ENCODE data around the gene CYP1A1.

The CYP1A1 gene, protein sequence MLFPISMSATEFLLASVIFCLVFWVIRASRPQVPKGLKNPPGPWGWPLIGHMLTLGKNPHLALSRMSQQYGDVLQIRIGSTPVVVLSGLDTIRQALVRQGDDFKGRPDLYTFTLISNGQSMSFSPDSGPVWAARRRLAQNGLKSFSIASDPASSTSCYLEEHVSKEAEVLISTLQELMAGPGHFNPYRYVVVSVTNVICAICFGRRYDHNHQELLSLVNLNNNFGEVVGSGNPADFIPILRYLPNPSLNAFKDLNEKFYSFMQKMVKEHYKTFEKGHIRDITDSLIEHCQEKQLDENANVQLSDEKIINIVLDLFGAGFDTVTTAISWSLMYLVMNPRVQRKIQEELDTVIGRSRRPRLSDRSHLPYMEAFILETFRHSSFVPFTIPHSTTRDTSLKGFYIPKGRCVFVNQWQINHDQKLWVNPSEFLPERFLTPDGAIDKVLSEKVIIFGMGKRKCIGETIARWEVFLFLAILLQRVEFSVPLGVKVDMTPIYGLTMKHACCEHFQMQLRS

DNA sequence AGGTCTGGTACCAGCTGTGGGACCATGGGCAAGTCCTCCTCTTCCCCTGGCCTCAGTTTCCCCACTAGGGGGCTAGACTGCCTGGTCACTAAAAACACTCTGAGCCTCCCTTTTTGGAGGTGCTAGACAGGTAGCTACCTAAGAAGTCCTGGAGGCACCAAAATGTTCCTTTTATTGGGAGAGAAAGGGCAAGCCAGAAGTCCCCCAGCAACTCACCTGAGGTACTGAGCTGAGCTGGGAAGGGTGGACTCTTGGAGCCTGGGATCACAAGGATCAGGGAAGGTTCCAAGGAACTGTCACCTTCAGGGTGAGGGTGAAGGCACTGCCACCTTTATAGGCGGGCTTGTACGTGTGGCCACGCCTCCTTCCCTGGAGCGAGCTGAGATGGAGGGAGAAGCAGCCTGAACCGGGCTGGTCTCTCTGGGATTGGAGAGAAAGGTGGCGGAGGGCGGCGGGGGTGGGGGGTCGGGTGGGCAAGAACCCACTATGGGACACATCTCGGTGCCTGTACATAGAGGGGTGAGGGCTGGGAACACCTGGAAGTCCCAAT, at the start of gene CYP1A1:
Gene CYP1A1 (minus strand): TSS at position 304 of the 550 bp plus-strand sequence. CDS start 2,431 bp downstream, outside the sequence.
- DNase-seq (ENCODE audit: low read depth in 2 of 2) = peak; percentile 19 to 22

DNA sequence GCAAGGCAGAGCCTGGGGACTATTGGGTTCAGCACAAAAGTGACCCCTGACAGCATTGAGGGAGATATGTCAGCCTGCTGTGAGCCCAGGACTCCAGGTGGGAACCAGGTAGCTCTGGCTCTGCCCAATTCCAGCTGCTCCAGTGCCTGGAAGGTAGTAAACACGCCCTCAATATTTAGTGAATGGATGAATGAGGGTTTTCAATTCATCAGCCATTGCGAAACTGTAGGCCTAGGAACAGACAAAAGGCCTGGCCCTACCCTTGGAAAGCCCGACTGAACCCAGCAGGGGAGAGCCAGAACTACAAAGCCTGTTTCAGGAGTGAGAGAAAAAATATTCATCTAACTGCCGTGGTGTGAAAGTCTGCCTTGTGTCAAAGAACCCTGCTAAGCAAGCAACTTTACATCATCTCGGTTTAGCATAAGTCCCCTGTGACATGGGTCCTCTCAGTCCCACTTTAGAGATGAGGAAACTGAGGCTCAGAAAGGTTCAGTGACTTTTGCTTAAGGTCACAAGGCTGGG, 48.5 kb upstream of the CYP1A1 start:
- no peak for DNase-seq (ENCODE audit: low read depth in 2 of 2)

DNA sequence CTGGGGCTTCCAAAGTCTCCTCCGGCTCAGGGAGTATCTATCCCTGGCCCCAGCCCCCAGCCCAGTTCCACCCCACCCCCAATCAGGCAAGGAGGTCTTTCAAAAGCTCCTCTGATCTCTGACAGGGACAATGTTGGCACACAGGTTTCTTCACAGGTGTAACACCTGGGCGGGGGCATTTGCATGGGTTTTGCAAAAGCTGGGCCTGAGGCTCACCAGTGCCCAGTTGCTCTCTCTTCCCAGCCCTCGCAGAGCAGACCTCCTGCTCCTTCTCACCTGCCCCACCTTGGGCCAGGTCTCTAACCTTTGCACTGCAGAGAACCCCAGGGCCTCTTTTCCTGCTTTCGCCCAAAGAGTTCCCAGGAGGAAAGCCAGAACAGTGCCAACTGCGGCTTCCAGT, 48.0 kb upstream of the CYP1A1 start:
- DNase-seq (ENCODE audit: low read depth in 2 of 2) = no peak

DNA sequence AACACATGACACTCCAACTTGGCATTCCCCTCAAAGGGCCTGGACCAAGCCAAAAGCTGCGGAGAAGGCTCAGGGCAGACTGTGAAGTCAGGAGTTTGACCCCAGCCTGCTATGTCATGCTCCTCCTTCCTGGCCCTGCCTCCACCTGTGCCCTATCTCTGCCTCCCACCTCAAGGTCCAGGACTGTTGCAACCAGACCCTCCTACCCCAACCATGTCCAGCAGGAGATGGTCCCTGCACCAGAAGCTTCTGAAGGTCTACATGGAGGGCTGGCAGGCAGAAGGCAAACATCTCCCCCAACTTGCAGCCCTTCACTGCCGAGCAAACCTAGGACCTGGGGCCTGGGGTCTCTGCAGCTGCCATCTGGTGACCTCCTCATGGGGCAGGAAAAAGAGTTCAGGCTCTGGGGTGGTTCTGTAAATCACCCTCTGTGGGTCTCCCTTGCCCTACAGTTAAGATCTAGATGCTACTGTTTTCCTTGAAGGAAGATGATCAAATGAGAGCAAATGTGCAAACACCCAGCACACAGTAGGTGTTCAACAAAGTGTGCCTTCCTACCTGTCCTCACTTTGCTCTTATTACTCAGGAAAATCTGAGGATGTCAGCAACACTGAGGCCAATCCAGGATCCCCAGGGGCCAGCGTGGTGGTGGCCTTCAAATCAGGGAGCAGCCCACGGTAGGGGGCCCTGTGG, 45.0 kb upstream of the CYP1A1 start:
- no peak for DNase-seq (ENCODE audit: low read depth in 2 of 2)

DNA sequence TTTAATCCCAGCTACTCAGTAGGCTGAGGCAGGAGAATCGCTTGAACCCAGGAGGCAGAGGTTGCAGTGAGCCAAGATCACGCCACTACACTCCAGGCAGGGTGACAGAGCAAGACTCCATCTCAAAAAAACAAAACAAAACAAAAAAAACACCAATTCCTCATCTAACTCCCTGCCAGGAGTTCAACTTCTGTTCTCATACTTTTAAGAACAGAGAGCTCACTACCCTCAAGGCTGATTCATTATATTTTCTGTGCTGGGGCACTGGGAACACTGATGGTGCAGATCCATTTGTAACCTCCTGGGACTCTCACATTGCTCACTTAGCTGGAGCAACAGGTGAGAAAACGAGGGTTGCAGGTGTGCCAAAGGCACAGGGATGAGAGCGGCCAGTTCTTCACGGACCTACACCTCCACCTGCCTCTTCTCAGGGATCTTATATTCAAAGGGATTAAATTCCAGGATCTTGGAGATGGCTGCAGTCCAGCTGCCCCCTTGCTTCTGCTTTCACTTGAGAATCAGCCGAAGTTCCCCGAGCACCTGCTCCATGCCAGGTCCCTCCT, 44.2 kb upstream of the CYP1A1 start:
- DNase-seq (ENCODE audit: low read depth in 2 of 2) = no peak

DNA sequence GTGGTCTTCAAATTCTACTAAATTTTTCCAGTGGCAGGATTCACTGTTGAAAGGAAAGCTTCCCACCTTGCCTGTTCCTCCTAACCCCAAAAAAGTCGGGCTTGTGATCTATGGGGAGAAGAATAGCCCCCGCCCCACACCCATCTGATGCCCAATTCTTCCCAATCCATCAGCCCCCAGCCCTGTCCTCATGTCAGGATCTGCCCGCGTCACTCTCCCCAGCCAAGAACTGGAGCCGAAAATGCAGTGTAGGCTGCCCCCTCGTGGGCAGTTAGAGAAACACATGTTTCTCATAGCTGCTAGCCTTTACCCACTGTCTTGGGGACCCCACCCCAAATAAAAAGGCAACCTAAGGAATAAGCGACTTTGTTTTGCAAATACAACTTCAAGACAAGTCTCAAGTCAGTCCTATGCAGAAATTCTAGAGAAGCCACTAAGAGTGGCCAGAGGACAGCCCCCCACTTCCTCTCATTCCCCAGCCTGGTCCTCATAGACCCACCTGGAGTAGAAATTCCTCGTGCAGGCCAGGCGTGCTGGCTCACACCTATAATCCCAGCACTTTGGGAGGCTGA, 43.5 kb upstream of the CYP1A1 start:
- DNase-seq (ENCODE audit: low read depth in 2 of 2) = peak in 1 of 2 donors; percentile 59

DNA sequence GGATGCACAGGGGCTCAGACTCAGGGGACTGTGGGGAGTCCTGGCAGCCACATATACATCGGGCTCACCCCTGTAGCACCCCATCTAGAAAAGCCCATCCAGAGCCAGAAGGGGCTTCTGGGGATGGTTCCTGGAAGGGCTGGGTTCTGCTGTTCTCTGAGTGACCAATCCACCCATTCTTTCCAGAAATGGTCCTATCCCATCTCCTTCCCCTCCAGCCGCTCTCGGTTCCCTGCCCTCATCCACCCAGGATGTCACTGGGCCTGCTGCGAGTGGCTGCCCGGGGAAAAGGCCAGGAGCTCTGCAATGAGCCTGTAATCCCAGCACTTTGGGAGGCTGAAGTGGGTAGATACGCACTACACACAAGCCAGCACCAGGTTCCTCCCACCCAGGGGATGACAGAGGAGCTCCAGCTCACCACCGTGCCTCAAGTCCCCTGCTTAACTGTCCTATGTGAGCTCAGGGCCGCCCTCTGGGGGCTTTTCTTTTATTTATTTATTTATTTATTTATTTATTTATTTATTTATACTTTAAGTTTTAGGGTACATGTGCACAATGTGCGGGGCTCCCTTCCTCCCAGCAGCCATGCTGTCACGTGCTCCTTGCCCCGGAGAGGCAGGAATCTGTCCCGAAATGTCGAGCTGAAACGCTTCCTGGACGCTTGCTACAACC, 42.9 kb upstream of the CYP1A1 start:
- no peak for DNase-seq (ENCODE audit: low read depth in 2 of 2)

DNA sequence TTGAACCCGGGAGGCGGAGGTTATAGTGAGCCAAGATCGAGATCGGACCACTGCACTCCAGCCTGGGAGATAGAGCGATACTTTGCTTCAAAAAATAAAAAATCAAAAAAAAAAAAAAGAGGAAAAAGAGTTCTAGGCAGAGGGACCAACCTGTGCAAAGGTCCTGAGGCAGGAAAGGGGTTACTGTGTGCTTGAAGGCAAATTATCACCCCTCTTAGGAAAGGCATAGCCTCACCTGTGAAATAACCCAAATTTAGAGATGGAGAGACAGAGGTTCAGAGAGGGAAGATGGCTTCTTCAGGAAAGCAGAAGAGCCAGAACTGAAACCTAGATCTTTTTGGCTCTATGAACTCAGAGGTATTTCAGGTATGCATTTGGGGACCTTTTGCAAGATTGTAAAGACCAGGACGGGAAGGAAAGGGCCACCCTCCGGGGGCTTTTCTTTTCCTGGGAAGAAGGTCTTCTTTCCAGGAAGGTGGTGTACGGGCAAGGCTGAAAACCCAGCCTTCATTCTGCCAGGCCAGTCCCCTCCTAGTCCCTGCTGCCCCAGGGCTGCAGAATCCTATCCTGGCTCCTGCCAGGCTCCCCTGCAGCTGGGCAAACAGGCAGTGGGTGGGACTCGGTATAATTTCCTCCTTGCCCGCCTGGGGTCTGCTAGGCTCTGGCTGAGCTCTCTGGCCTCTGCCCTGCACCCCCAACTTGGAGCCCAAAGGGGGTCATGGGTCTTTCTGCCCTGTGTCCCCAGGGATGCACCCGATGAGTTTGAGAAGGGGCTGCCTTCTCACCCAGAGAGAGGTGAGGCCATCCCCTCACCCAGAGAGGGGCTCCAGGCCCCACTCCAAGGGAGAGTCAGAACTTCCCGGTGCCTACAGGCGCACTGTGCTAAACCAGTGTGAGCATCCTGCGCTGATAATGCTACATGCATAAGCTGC, 42.1 kb upstream of the CYP1A1 start:
- DNase-seq (ENCODE audit: low read depth in 2 of 2) = no peak

DNA sequence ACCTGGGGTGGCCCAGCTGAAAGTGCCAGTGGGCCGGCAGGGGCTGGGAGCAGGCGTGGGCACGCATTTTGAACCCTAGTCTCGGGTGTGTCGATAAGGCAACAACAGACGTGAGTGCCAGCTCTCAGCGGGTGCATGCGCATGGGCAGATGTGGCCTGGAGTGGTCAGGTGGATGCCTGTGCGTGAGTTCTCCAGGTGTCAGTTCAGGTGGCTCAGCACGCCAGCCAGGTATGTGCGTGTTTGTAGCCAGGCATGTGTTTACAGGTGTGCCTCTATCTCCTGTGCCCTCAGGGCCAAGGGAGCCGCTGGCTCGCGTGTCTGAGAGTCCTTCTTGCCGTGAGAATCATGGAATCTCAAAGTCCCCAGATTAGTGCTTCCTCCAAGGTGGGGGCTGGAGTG, 38.1 kb upstream of the CYP1A1 start:
- no peak for DNase-seq (ENCODE audit: low read depth in 2 of 2)

DNA sequence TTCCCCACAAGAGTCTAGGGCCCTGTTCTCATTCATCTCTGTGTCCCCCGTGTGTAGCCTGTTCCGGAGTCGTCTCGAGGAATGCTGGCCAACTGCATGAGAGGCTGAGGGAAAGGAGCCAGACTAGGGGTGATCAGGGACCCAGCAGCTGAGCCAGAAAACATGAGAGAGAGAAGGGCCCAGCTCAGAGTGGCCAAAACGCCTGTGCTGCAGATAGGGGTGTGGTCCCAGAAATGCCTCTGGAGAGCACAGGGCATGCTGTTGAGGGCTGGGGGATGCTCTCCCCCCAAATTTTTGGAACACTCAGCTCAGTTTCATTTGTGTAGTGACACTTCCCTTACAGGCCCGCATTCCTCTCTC, 37.4 kb upstream of the CYP1A1 start:
- DNase-seq (ENCODE audit: low read depth in 2 of 2) = no peak

DNA sequence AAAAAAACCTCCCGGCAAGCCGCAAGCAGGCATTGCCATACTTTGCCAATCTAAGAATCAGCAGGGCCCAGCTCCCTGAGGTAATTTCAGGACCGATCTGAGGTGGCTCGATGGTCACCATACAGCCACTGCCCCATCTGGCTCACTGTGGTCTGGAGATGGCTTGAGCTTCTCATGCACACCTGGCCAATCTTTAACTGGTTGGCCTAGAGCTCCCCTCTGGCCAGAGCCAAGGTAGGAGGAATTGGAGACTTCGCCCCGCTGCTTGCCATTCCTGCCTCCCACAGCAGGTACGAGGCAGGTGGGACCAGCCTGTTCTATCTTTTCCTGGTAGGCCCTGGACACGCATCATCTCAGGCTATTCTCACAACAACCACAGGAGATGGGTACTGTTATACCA, 33.4 kb upstream of the CYP1A1 start:
- DNase-seq (ENCODE audit: low read depth in 2 of 2) = no peak

DNA sequence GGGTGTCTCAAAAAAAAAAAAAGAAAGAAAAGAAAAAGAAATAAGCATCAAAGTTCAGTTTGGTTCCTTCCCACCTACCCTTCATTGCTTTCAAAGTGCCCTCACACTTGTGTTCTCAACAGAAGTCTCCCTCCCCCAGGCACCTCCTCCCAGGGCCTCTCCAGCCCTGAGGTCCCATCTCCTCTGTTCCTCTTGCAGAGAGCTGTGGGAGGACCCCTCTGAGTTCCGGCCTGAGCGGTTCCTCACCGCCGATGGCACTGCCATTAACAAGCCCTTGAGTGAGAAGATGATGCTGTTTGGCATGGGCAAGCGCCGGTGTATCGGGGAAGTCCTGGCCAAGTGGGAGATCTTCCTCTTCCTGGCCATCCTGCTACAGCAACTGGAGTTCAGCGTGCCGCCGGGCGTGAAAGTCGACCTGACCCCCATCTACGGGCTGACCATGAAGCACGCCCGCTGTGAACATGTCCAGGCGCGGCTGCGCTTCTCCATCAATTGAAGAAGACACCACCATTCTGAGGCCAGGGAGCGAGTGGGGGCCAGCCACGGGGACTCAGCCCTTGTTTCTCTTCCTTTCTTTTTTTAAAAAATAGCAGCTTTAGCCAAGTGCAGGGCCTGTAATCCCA, 29.4 kb upstream of the CYP1A1 start:
- DNase-seq (ENCODE audit: low read depth in 2 of 2) = no peak

DNA sequence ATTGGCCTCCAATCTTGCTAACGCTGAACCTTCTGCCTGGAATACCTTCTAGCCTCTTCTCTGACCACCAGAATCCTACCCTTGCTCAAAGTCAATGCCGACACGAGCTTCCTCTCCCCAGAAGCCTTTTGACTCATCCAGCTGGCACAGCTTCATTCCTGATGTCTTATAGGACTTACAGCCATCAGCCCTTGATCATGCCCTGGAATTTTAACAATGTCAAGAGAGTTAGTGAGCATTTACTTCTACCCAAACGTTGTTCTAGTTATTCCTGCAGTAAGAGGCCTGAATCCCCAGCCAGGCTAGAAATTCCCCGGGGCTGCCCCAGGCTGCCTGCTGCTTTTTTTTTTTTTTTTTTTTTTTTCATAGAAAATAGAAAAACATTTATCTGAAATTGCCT, 27.2 kb upstream of the CYP1A1 start:
- DNase-seq (ENCODE audit: low read depth in 2 of 2) = no peak

DNA sequence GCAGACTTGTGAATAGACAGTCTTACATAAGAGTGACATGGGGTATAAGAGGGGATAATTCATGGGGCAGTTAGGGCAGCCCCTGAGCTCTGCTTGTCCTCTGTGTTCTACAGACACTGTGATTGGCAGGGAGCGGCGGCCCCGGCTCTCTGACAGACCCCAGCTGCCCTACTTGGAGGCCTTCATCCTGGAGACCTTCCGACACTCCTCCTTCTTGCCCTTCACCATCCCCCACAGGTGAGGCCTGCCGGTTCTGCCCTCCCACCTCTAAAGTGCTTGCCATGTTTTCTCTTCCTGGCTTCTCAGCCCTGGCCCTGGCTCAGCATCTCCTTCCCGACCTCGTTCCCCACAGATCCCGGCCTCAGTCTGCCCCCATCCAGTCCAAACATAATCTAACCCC, 26.7 kb upstream of the CYP1A1 start:
- no peak for DNase-seq (ENCODE audit: low read depth in 2 of 2)

DNA sequence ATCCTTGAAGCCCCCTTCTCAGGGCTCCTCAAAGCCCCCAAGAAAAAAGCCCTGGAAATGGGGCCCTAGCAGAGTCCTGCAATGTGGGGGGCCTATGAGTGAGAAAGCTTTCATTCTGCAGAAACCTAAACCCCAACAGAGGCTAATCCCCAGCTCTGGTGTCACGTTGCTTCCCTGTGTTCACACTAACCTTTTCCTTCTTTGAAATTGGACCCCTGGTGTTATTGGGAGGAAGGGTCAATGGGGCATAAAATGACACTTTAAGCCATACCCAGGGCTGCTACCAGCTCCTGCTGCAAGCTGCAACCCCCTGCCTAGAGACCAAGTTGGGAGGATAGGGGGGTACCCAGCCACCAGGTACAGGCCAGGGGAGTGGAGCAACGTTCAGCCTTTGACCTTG, 25.4 kb upstream of the CYP1A1 start:
- no peak for DNase-seq (ENCODE audit: low read depth in 2 of 2)

DNA sequence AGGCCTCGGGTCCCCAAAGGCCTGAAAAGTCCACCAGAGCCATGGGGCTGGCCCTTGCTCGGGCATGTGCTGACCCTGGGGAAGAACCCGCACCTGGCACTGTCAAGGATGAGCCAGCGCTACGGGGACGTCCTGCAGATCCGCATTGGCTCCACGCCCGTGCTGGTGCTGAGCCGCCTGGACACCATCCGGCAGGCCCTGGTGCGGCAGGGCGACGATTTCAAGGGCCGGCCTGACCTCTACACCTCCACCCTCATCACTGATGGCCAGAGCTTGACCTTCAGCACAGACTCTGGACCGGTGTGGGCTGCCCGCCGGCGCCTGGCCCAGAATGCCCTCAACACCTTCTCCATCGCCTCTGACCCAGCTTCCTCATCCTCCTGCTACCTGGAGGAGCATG, 24.5 kb upstream of the CYP1A1 start:
- no peak for DNase-seq (ENCODE audit: low read depth in 2 of 2)

DNA sequence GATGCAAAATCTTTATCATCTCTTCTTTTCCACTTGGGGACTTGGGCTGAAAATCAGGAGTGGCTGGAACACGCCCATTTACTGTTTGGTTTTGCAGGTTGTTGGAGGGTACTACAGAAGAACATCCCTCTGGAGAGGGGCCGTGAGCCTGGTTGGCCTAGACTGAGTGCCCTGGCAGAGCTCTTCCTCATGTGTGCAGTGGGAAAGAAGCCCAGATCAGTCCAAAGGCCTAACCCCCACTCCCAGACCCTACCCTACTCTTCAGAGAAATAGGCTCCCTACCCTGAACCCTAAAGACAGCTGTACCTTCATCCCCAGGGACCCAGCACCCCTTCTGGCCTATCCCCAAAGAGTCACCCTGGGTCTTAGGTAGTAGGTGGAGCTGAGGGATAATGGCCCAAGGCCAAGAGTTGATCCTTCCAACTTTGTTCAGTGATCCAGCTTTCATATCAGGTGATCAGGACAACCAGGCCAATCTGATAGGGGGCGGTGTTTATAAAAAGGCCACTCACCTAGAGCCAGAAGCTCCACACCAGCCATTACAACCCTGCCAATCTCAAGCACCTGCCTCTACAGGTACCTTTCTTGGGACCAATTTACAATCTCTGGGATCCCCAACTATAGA, 23.1 kb upstream of the CYP1A1 start, which contains the start of gene CYP1A2:
Gene CYP1A2 (plus strand): TSS at position 524 of the 625 bp plus-strand sequence. CDS start 894 bp downstream, outside the sequence.
- no peak for DNase-seq (ENCODE audit: low read depth in 2 of 2)

DNA sequence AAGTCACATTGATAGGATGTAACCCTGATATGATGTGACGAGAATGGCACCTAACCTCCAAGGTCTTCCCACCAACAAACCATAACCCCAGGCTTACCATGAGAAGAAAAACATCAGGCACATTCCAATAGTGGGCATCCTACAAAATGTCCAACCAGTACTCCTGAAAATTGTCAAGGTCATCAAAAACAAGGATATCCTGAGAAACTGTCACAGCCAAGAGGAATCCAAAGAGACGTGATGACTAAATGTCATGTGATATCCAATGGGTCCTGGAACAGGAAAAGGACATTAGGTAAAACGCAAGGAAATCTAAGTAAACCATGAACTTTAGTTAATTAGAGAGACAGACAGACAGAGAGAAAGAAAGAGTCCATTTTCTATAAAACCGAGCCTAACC, 21.1 kb upstream of the CYP1A1 start:
- DNase-seq (ENCODE audit: low read depth in 2 of 2) = no peak

DNA sequence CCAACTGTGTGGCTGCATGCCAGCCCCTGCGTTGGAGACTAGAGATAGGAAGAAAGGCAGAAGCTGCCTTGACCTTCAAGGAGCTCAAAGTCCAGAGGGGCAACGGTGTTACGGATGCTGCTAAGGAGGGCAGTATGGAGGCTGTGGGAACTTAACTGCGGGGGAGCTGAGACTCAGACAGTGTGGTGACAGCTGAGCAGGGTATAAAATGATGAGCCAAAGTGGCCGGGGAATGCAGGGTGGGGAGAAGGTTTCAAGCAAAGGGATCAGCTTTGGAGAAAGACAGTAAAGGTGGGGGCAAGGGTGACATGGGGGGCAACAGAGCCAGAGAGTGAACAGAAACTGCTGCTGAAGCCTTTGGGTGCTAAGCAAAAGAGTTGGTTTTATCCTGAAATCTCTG, 17.1 kb upstream of the CYP1A1 start:
- DNase-seq (ENCODE audit: low read depth in 2 of 2) = no peak
